HepG2 (cell line): ENCODE measurements around the gene AVPR2. TPM values are rescaled to one million over a fixed set of nuclear protein-coding genes. Genes with fewer than 3 reads are reported as not detected.

Source experiments
- ARID2 ChIP-seq: sonication (generic); formaldehyde crosslinking; IDR thresholded peaks from 2 replicates; pipeline ENCODE4 v1.8.1; 2022; ENCODE audit warnings: mild to moderate bottlenecking, missing genetic modification reagents, borderline replicate concordance
- ARNTL ChIP-seq: sonication (generic); formaldehyde crosslinking; IDR thresholded peaks from 2 replicates; pipeline ENCODE4 v1.4.0; 2020; ENCODE audit warnings: mild to moderate bottlenecking, missing genetic modification reagents
- KAT8 ChIP-seq: IDR thresholded peaks from 2 replicates; pipeline ENCODE4 v1.6.1; 2016; ENCODE audit warnings: missing genetic modification reagents, missing compliant biosample characterization
- PHF5A ChIP-seq: IDR thresholded peaks from one replicate; pipeline ENCODE4 v1.6.1; 2018; ENCODE audit warnings: low read depth, missing genetic modification reagents; ENCODE audit not compliant: unreplicated experiment
- SMARCC2 ChIP-seq: fragments of 450-650 bp; IDR thresholded peaks from 2 replicates; pipeline ENCODE4 v1.6.1; 2017; ENCODE audit warnings: antibody characterized with exemption, mild to moderate bottlenecking
- TBX2 ChIP-seq: sonication (generic); formaldehyde crosslinking; IDR thresholded peaks from 2 replicates; pipeline ENCODE4 v1.5.0; 2020; ENCODE audit warnings: missing genetic modification reagents, mild to moderate bottlenecking, borderline replicate concordance
- TRIM24 ChIP-seq: sonication (generic); formaldehyde crosslinking; IDR thresholded peaks from 2 replicates; pipeline ENCODE4 v1.8.0; 2022; ENCODE audit warnings: mild to moderate bottlenecking, missing genetic modification reagents
- YY1 ChIP-seq: IDR thresholded peaks from 2 replicates; pipeline ENCODE4 v1.6.1; 2011; ENCODE audit warnings: low read length, low read depth, moderate library complexity, mild to moderate bottlenecking; ENCODE audit not compliant: insufficient read depth, insufficient replicate concordance
- ZC3H4 ChIP-seq: sonication (generic); formaldehyde crosslinking; IDR thresholded peaks from 2 replicates; pipeline ENCODE4 v1.4.0; 2020; ENCODE audit warnings: missing genetic modification reagents, borderline replicate concordance
- ZNF138 ChIP-seq: sonication (generic); formaldehyde crosslinking; IDR thresholded peaks from 2 replicates; pipeline ENCODE4 v1.5.0; 2020; ENCODE audit warnings: mild to moderate bottlenecking, low read depth, missing genetic modification reagents
- ZNF33B ChIP-seq: sonication (generic); formaldehyde crosslinking; IDR thresholded peaks from 2 replicates; pipeline ENCODE4 v1.5.1; 2020; ENCODE audit warnings: mild to moderate bottlenecking, missing genetic modification reagents
- ZNF382 ChIP-seq: sonication (generic); formaldehyde crosslinking; IDR thresholded peaks from 2 replicates; pipeline ENCODE4 v1.5.0; 2020; ENCODE audit warnings: missing genetic modification reagents, mild to moderate bottlenecking, borderline replicate concordance
- ZNF550 ChIP-seq: sonication (generic); formaldehyde crosslinking; IDR thresholded peaks from 2 replicates; pipeline ENCODE4 v1.4.0; 2020; ENCODE audit warnings: mild to moderate bottlenecking, missing genetic modification reagents, borderline replicate concordance
- polyA plus RNA-seq, 8 experiments: library from polyadenylated mRNA; depleted of rRNA in 3 of 8; stranded (reverse) in 7 of 8; unstranded in 1 of 8; fragments of >200 nt; fragmentation: Illumina TruSeq in 4 of 8; extraction: Trizol in 4 of 8; gene quantifications; 2 replicates each; pipeline versions ENCODE4 v1.2.1 to v1.2.3, GENCODE V29; 2011 to 2016; ENCODE audit warnings: low read depth in 4 of 8, missing spikeins in 1 of 8, mixed read lengths in 1 of 8; ENCODE audit not compliant: insufficient read depth in 1 of 8
- total RNA-seq, 5 experiments: library from RNA; depleted of rRNA; stranded (reverse); fragments of >200 nt; fragmentation: Illumina TruSeq; extraction: Trizol; gene quantifications; 2 replicates each; pipeline ENCODE4 v1.2.3, GENCODE V29; 2016; ENCODE audit warnings: low read depth in 1 of 5
- TF ChIP-seq, protein P1 (sequence below): sonication (generic); formaldehyde crosslinking; IDR thresholded peaks from 2 replicates; pipeline ENCODE4 v1.4.0; 2020; ENCODE audit warnings: mild to moderate bottlenecking, missing genetic modification reagents, borderline replicate concordance
- TF ChIP-seq, protein P2 (sequence below): sonication (generic); formaldehyde crosslinking; IDR thresholded peaks from 2 replicates; pipeline ENCODE4 v1.5.0; 2020; ENCODE audit warnings: mild to moderate bottlenecking, low read depth, missing genetic modification reagents, borderline replicate concordance
- TF ChIP-seq, protein P3 (sequence below): sonication (generic); formaldehyde crosslinking; IDR thresholded peaks from 2 replicates; pipeline ENCODE4 v1.4.0; 2020; ENCODE audit warnings: missing genetic modification reagents, borderline replicate concordance
- TF ChIP-seq, protein P4 (sequence below): sonication (generic); formaldehyde crosslinking; IDR thresholded peaks from 2 replicates; pipeline ENCODE4 v1.8.0; 2022; ENCODE audit warnings: missing genetic modification reagents, low read depth, mild to moderate bottlenecking, borderline replicate concordance
- TF ChIP-seq, protein P5 (sequence below): sonication (generic); formaldehyde crosslinking; IDR thresholded peaks from 2 replicates; pipeline ENCODE4 v1.4.0; 2020; ENCODE audit warnings: mild to moderate bottlenecking, missing genetic modification reagents

The AVPR2 gene
- total and polyA plus RNA-seq, 2 of the 13 experiments (the other 11 are each of a cell fraction or from before 2014, with no cell fraction given), result not detected

DNA sequence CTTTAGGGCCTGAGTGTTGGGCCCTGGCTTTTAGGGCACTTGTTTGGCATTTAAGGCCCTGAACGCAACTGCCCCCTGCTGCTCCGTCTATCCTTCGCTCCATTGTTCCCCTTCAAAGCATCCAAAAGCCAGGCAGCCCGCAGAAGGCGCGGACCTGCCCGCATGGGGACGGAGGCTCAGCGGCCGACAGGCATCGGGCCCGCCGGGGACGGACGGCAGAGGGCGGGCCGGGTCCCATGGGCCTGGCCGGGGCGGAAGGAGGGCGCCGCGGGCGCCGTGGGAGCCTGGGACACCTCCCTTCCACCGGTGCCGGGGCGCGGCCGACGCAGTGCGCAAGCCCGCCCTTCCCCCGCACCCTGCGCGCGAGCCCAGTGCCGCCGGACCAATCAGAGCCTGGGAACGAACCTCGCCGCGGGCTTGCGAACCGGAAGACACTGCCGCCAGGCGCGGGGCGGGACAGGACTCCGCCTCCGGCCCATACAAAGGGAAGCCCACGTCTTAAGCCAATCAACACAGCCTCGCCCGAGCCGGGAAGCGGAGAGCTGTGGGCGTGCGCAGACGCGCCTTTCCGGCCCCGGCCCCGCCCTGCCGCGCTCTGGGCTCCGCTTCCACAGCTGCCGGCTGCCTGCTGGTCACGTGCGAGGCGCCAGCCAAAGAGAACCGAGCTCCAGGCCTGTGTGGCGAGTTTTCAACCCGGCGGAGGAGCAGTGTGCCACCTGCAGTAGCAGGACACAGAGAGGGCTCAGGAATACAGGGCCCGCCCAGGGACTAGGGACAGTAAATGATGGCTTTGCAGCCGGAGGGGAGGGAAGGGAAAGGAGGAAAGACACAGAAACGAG is 23.7 kb downstream of the AVPR2 start (continued):
- TF ChIP-seq, protein P1, sequence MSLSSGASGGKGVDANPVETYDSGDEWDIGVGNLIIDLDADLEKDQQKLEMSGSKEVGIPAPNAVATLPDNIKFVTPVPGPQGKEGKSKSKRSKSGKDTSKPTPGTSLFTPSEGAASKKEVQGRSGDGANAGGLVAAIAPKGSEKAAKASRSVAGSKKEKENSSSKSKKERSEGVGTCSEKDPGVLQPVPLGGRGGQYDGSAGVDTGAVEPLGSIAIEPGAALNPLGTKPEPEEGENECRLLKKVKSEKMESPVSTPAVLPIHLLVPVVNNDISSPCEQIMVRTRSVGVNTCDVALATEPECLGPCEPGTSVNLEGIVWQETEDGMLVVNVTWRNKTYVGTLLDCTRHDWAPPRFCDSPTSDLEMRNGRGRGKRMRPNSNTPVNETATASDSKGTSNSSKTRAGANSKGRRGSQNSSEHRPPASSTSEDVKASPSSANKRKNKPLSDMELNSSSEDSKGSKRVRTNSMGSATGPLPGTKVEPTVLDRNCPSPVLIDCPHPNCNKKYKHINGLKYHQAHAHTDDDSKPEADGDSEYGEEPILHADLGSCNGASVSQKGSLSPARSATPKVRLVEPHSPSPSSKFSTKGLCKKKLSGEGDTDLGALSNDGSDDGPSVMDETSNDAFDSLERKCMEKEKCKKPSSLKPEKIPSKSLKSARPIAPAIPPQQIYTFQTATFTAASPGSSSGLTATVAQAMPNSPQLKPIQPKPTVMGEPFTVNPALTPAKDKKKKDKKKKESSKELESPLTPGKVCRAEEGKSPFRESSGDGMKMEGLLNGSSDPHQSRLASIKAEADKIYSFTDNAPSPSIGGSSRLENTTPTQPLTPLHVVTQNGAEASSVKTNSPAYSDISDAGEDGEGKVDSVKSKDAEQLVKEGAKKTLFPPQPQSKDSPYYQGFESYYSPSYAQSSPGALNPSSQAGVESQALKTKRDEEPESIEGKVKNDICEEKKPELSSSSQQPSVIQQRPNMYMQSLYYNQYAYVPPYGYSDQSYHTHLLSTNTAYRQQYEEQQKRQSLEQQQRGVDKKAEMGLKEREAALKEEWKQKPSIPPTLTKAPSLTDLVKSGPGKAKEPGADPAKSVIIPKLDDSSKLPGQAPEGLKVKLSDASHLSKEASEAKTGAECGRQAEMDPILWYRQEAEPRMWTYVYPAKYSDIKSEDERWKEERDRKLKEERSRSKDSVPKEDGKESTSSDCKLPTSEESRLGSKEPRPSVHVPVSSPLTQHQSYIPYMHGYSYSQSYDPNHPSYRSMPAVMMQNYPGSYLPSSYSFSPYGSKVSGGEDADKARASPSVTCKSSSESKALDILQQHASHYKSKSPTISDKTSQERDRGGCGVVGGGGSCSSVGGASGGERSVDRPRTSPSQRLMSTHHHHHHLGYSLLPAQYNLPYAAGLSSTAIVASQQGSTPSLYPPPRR (CRISPR knock-in tag), result no peak; the same call in 1 of the 2 replicates
- TF ChIP-seq, protein P2, sequence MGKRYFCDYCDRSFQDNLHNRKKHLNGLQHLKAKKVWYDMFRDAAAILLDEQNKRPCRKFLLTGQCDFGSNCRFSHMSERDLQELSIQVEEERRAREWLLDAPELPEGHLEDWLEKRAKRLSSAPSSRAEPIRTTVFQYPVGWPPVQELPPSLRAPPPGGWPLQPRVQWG (CRISPR knock-in tag), result no peak
- no peak for TF ChIP-seq TRIM24 (CRISPR knock-in tag)
- TF ChIP-seq KAT8, result peak; percentile 37; the same call in 1 of the 2 replicates
- no peak for TF ChIP-seq ARID2 (CRISPR knock-in tag)
- TF ChIP-seq, protein P3, sequence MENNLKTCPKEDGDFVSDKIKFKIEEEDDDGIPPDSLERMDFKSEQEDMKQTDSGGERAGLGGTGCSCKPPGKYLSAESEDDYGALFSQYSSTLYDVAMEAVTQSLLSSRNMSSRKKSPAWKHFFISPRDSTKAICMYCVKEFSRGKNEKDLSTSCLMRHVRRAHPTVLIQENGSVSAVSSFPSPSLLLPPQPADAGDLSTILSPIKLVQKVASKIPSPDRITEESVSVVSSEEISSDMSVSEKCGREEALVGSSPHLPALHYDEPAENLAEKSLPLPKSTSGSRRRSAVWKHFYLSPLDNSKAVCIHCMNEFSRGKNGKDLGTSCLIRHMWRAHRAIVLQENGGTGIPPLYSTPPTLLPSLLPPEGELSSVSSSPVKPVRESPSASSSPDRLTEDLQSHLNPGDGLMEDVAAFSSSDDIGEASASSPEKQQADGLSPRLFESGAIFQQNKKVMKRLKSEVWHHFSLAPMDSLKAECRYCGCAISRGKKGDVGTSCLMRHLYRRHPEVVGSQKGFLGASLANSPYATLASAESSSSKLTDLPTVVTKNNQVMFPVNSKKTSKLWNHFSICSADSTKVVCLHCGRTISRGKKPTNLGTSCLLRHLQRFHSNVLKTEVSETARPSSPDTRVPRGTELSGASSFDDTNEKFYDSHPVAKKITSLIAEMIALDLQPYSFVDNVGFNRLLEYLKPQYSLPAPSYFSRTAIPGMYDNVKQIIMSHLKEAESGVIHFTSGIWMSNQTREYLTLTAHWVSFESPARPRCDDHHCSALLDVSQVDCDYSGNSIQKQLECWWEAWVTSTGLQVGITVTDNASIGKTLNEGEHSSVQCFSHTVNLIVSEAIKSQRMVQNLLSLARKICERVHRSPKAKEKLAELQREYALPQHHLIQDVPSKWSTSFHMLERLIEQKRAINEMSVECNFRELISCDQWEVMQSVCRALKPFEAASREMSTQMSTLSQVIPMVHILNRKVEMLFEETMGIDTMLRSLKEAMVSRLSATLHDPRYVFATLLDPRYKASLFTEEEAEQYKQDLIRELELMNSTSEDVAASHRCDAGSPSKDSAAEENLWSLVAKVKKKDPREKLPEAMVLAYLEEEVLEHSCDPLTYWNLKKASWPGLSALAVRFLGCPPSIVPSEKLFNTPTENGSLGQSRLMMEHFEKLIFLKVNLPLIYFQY (CRISPR knock-in tag), result no peak
- TF ChIP-seq ARNTL, result no peak
- TF ChIP-seq ZNF33B (CRISPR knock-in tag), result no peak
- TF ChIP-seq YY1, result peak; percentile 57
- TF ChIP-seq, protein P4, sequence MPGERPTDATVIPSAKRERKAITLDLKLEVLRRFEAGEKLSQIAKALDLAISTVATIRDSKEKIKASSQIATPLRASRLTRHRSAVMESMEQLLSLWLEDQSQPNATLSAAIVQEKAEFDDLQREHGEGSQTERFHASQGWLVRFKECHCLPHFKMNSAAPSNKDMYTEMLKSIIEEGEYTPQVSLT (CRISPR knock-in tag), result no peak
- peak; percentile 34 for TF ChIP-seq PHF5A (CRISPR knock-in tag)
- TF ChIP-seq ZC3H4 (CRISPR knock-in tag), result 0 out of 2 replicates have a peak, but pooled peaks have one; percentile 1
- TF ChIP-seq TBX2, result peak; percentile 46; the same call in 1 of the 2 replicates
- no peak for TF ChIP-seq ZNF382 (CRISPR knock-in tag)
- no peak for TF ChIP-seq ZNF550 (CRISPR knock-in tag)
- TF ChIP-seq SMARCC2, result no peak
- TF ChIP-seq, protein P5, sequence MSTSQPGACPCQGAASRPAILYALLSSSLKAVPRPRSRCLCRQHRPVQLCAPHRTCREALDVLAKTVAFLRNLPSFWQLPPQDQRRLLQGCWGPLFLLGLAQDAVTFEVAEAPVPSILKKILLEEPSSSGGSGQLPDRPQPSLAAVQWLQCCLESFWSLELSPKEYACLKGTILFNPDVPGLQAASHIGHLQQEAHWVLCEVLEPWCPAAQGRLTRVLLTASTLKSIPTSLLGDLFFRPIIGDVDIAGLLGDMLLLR (CRISPR knock-in tag), result no peak
- TF ChIP-seq ZNF138 (CRISPR knock-in tag), result no peak
